Hepatocyte (in vitro differentiated cells): Measurements from ENCODE around the gene LDAH. TPM values are rescaled to one million over a fixed set of nuclear protein-coding genes. Genes with fewer than 3 reads are reported as not detected.
A peak's percentile ranks its signal among the peaks of the same experiment; 100 is the strongest.

Source experiments
- DNase-seq: peaks from one replicate; pipeline ENCODE4 v3.0.0-alpha.2; 2016; ENCODE audit warnings: low spot score
- H2AFZ ChIP-seq: fragments of 200-600 bp; sonication (generic); 2 replicates; pipeline ENCODE4 v1.6.0; 2016; ENCODE audit warnings: antibody characterized with exemption, mild to moderate bottlenecking
- H3K27ac ChIP-seq: fragments of 200-600 bp; sonication (generic); 2 replicates; pipeline ENCODE4 v1.5.1; 2016; ENCODE audit warnings: mild to moderate bottlenecking
- H3K27me3 ChIP-seq: fragments of 200-600 bp; sonication (generic); 2 replicates; pipeline ENCODE4 v1.6.1; 2016
- H3K36me3 ChIP-seq: fragments of 200-600 bp; sonication (generic); replicated peaks from 2 replicates; pipeline ENCODE4 v1.5.1; 2016; ENCODE audit warnings: low read depth; ENCODE audit not compliant: insufficient read depth
- H3K4me1 ChIP-seq: fragments of 200-600 bp; sonication (generic); 2 replicates; pipeline ENCODE4 v1.5.1; 2016; ENCODE audit warnings: mild to moderate bottlenecking, moderate library complexity; ENCODE audit not compliant: insufficient read depth
- H3K4me2 ChIP-seq: fragments of 200-600 bp; sonication (generic); 2 replicates; pipeline ENCODE4 v1.6.0; 2016
- H3K4me3 ChIP-seq: fragments of 200-600 bp; sonication (generic); 2 replicates; pipeline ENCODE4 v1.5.1; 2016; ENCODE audit warnings: mild to moderate bottlenecking
- H3K79me2 ChIP-seq: fragments of 200-600 bp; sonication (generic); 2 replicates; pipeline ENCODE4 v1.6.0; 2017; ENCODE audit warnings: mild to moderate bottlenecking
- H3K9me2 ChIP-seq: fragments of 200-600 bp; sonication (generic); replicated peaks from 2 replicates; pipeline ENCODE4 v1.6.0; 2017; ENCODE audit warnings: mild to moderate bottlenecking; ENCODE audit not compliant: insufficient read depth
- H3K9me3 ChIP-seq: fragments of 200-600 bp; sonication (generic); 2 replicates; pipeline ENCODE4 v1.5.1; 2016; ENCODE audit warnings: low read depth, mild to moderate bottlenecking
- H4K20me1 ChIP-seq: fragments of 200-600 bp; sonication (generic); 2 replicates; pipeline ENCODE4 v1.6.0; 2016; ENCODE audit warnings: mild to moderate bottlenecking; ENCODE audit not compliant: insufficient read depth, poor library complexity, severe bottlenecking
- CTCF ChIP-seq: fragments of 200-600 bp; sonication (generic); IDR thresholded peaks from 2 replicates; pipeline ENCODE4 v1.5.1; 2016; ENCODE audit warnings: antibody characterized with exemption, mild to moderate bottlenecking; ENCODE audit not compliant: poor library complexity
- EZH2 ChIP-seq: fragments of 200-600 bp; sonication (generic); IDR thresholded peaks from 2 replicates; pipeline ENCODE4 v1.6.1; 2016; ENCODE audit warnings: antibody characterized with exemption, mild to moderate bottlenecking, borderline replicate concordance
- EZH2phosphoT487 ChIP-seq: fragments of 200-600 bp; sonication (generic); IDR thresholded peaks from one replicate; pipeline ENCODE4 v1.6.1; 2018; ENCODE audit warnings: antibody characterized with exemption, mild to moderate bottlenecking, low read depth, moderate library complexity; ENCODE audit not compliant: unreplicated experiment, severe bottlenecking
- WGBS: methylation state at CpG from one replicate; pipeline ENCODE4 v1.1.6; 2016; ENCODE audit warnings: low lambda C conversion rate; ENCODE audit errors: missing lambda C conversion rate; 5-methylcytosine and 5-hydroxymethylcytosine counted together
- polyA plus RNA-seq: library from polyadenylated mRNA; unstranded; fragments of >200 nt; fragmentation: Nextera tagmentation; extraction: Ambion mirVana; gene quantifications from 2 replicates; pipeline ENCODE4 v1.2.1, GENCODE V29; 2016
- total RNA-seq: library from RNA; depleted of rRNA; stranded (reverse); fragments of >200 nt; gene quantifications from 2 replicates; pipeline ENCODE4 v1.2.3, GENCODE V29; 2014

Gene LDAH
- total and polyA plus RNA-seq, 2 experiments from 2014 or later = 15.2 to 27.8 TPM

GRCh38 chr2:20693317-20693716 is 129.6 kb downstream of the LDAH start:
- Histone ChIP-seq H2AFZ (no peak overlapping the region), H3K9me3 (no peaks in the 10 kb centered on the region), H3K4me1 (peaks cover 5% of the 10 kb centered on the region), H3K27ac (no peak overlapping the region), H3K79me2 (no peaks in the 10 kb centered on the region), H3K27me3 (no peaks in the 10 kb centered on the region), H3K36me3 (no peaks in the 10 kb centered on the region), H3K4me2 (no peak overlapping the region), H3K4me3 (no peak overlapping the region), H3K9me2 (no peaks in the 10 kb centered on the region), H4K20me1 (no peaks in the 10 kb centered on the region)
- TF ChIP-seq CTCF (no peak), EZH2phosphoT487 (no peak), EZH2 (no peak)
- 98% methylated on average over 3 of the region's 3 CpGs for WGBS
- no peak for DNase-seq

- Histone ChIP-seq H3K9me3 (no peaks in the 10 kb centered on the region), H3K27me3 (no peaks in the 10 kb centered on the region), H3K9me2 (no peaks in the 10 kb centered on the region), H2AFZ (no peak overlapping the region), H3K27ac (no peak overlapping the region), H3K79me2 (no peaks in the 10 kb centered on the region), H4K20me1 (no peaks in the 10 kb centered on the region), H3K4me2 (no peak overlapping the region), H3K36me3 (no peaks in the 10 kb centered on the region), H3K4me1 (peaks cover 5% of the 10 kb centered on the region), H3K4me3 (no peak overlapping the region)
- DNase-seq = no peak
- TF ChIP-seq CTCF (no peak), EZH2phosphoT487 (no peak), EZH2 (no peak)
- 83% methylated on average over 2 of the region's 2 CpGs for WGBS
Observed at GRCh38 chr2:20692081-20692480, 130.8 kb downstream of the LDAH start.

GRCh38 chr2:20691076-20691734 is 131.7 kb downstream of the LDAH start:
- no peaks in the 10 kb centered on the region for H3K9me3 ChIP-seq
- TF ChIP-seq EZH2 (no peak), CTCF (no peak), EZH2phosphoT487 (no peak)
- H3K36me3 ChIP-seq = no peaks in the 10 kb centered on the region
- peaks cover 5% of the 10 kb centered on the region for H3K4me1 ChIP-seq
- DNase-seq = no peak
- peak overlapping the region; percentile 22 for H3K27ac ChIP-seq
- H3K27me3 ChIP-seq = no peaks in the 10 kb centered on the region
- H4K20me1 ChIP-seq = no peaks in the 10 kb centered on the region
- H3K4me3 ChIP-seq = no peak overlapping the region
- no peak overlapping the region for H3K4me2 ChIP-seq
- WGBS = 77% methylated on average over 6 of the region's 6 CpGs
- no peaks in the 10 kb centered on the region for H3K9me2 ChIP-seq
- no peak overlapping the region for H2AFZ ChIP-seq
- H3K79me2 ChIP-seq = no peaks in the 10 kb centered on the region
